ENCODE results near the gene CAPZA3.
"Not testable (repeated sequence)": the region's sequence is repeated elsewhere in the genome, so short reads cannot be mapped to it uniquely, and the experiment has no call there.

The CAPZA3 gene

GRCh38 chr12:18754124-18754707 is 16.3 kb downstream of the CAPZA3 start:
- no peak for DNase-seq

GRCh38 chr12:18755341-18755740 is 17.4 kb downstream of the CAPZA3 start:
- no peak for DNase-seq

- not testable (repeated sequence) for DNase-seq
These were observed 28.6 kb downstream of the CAPZA3 start for GRCh38 chr12:18766479-18766878.

GRCh38 chr12:18782827-18783226 is 44.9 kb downstream of the CAPZA3 start:
- DNase-seq, result no peak

DNA sequence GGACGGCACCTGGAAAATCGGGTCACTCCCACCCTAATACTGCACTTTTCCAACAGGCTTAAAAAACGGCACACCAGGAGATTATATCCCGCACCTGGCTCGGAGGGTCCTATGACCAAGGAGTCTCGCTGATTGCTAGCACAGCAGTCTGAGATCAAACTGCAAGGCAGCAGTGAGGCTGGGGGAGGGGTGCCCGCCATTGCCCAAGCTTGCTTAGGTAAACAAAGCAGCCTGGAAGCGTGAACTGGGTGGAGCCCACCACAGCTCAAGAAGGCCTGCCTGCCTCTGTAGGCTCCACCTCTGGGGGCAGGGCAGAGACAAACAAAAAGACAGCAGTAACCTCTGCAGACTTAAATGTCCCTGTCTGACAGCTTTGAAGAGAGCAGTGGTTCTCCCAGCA is 47.5 kb downstream of the CAPZA3 start:
- DNase-seq, result not testable (repeated sequence)

All from retina (tissue), 1 donor.